ENCODE results near the gene TMEM89.

TMEM89 gene

DNA sequence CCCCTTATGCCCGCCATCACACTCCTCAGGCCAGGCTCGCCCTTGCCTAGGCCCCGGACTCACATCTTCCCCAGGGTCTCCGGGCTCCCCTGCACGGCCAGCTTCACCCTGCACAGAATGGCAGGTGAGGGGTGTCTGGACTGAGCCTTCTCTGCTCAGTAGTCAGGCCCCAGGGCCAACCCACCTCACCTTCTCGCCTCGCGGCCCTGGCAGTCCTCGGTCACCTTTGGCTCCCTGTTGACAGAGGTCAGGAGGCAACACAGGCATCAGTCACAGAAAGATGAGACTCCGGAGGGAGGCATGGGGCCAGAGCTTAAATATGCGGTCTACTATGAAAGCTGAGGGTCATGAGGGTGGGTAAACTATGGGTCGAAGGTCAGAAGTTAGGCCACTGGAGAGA lies 49.6 kb downstream of the TMEM89 start:
- Histone ChIP-seq H3K36me3 (replicated peaks; ENCODE audit: insufficient read depth, low read length) (no peaks in the 10 kb centered on the region), H3K4me1 (ENCODE audit: low read length) (no peaks in the 10 kb centered on the region), H3K4me3 (ENCODE audit: low read length) (no peak overlapping the region), H3K27ac (ENCODE audit: low read length) (no peak overlapping the region), H2AFZ (ENCODE audit: low read length) (no peak overlapping the region), H3K4me2 (ENCODE audit: low read depth, low read length) (no peak overlapping the region), H3F3A (ENCODE audit: insufficient read depth, low read length) (no peaks in the 10 kb centered on the region), H4K20me1 (ENCODE audit: insufficient read depth, low read length) (no peaks in the 10 kb centered on the region), H3K9me3 (replicated peaks; ENCODE audit: insufficient read depth, low read length) (no peaks in the 10 kb centered on the region), H3K9ac (ENCODE audit: low read length) (no peak overlapping the region), H3K79me2 (ENCODE audit: low read length) (no peaks in the 10 kb centered on the region), H3K9me2 (replicated peaks; ENCODE audit: insufficient read depth, low read length) (no peaks in the 10 kb centered on the region), H3K27me3 (replicated peaks; ENCODE audit: insufficient read depth, low read length) (peaks cover 14% of the 10 kb centered on the region)
- no peak for TF ChIP-seq EZH2 (optimal IDR thresholded peaks at IDR 0.05; ENCODE audit: low read depth, low read length)
- TF ChIP-seq EZH2phosphoT487 (IDR thresholded peaks at IDR 0.05; ENCODE audit: low read length) = no peak
- TF ChIP-seq, protein P1, sequence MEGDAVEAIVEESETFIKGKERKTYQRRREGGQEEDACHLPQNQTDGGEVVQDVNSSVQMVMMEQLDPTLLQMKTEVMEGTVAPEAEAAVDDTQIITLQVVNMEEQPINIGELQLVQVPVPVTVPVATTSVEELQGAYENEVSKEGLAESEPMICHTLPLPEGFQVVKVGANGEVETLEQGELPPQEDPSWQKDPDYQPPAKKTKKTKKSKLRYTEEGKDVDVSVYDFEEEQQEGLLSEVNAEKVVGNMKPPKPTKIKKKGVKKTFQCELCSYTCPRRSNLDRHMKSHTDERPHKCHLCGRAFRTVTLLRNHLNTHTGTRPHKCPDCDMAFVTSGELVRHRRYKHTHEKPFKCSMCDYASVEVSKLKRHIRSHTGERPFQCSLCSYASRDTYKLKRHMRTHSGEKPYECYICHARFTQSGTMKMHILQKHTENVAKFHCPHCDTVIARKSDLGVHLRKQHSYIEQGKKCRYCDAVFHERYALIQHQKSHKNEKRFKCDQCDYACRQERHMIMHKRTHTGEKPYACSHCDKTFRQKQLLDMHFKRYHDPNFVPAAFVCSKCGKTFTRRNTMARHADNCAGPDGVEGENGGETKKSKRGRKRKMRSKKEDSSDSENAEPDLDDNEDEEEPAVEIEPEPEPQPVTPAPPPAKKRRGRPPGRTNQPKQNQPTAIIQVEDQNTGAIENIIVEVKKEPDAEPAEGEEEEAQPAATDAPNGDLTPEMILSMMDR (IDR thresholded peaks at IDR 0.05; ENCODE audit: low read length) = no peak
- no peak for DNase-seq

All from MM.1S (cell line).